ENCODE data around the gene PPP2R3B.

The PPP2R3B gene

DNA sequence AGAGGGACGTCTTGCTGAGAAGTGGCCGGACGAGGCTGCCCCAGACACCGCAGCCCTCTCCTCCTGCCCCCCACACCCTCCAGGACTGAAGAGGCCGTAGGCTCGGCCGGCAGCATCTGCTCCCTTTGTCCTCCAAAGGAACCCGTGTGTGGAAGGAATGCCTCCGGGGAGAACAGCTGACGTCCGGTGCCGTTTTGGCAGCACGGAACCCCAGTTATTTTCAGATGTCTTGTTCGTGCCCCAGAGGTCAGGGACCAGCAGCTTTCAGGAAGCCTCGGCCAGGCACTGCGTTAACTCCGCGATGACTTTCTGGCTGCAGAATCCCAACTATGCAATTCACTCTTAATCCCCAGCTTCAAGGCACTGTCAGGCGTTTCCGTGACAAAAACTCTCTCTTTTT is 10.9 kb upstream of the PPP2R3B start:
- peak; percentile 23 for DNase-seq
- Mint-ChIP-seq H3K9me3 (peaks cover 4% of the 10 kb centered on the region), H3K4me3 (no peak overlapping the region), H3K27ac (no peak overlapping the region), H3K27me3 (ENCODE audit: low read depth, poor library complexity) (peaks cover 7% of the 10 kb centered on the region), H3K4me1 (peaks cover 9% of the 10 kb centered on the region), H3K36me3 (ENCODE audit: low read depth) (peaks cover 4% of the 10 kb centered on the region)
- TF ChIP-seq, protein P1, sequence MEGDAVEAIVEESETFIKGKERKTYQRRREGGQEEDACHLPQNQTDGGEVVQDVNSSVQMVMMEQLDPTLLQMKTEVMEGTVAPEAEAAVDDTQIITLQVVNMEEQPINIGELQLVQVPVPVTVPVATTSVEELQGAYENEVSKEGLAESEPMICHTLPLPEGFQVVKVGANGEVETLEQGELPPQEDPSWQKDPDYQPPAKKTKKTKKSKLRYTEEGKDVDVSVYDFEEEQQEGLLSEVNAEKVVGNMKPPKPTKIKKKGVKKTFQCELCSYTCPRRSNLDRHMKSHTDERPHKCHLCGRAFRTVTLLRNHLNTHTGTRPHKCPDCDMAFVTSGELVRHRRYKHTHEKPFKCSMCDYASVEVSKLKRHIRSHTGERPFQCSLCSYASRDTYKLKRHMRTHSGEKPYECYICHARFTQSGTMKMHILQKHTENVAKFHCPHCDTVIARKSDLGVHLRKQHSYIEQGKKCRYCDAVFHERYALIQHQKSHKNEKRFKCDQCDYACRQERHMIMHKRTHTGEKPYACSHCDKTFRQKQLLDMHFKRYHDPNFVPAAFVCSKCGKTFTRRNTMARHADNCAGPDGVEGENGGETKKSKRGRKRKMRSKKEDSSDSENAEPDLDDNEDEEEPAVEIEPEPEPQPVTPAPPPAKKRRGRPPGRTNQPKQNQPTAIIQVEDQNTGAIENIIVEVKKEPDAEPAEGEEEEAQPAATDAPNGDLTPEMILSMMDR (IDR thresholded peaks at IDR 0.05): no peak

DNA sequence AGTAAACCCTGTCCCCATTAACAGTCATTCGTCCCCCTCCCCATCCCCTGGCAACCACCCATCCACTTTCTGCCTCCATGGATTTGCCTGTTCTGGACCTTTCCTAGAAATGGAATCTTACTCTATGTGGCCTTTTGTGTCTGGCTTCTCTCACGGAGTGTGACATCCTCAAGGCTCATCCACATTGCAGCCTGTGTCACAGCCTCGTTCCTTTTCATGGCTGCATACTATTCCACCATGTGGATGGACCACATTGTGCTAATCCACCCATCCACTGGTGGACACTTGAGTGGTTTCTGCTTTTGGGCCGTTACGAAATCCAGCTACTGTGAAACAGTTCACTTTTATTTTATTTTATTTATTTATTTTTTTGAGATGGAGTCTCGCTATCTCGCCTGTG is 8.1 kb upstream of the PPP2R3B start:
- peak overlapping the region; percentile 64 for H3K27ac Mint-ChIP-seq
- H3K9me3 Mint-ChIP-seq: peaks cover 4% of the 10 kb centered on the region
- TF ChIP-seq, protein P1 (IDR thresholded peaks at IDR 0.05): no peak
- H3K4me3 Mint-ChIP-seq: no peak overlapping the region
- H3K27me3 Mint-ChIP-seq (ENCODE audit: low read depth, poor library complexity): peaks cover 3% of the 10 kb centered on the region
- DNase-seq: no peak
- H3K36me3 Mint-ChIP-seq (ENCODE audit: low read depth): peaks cover 4% of the 10 kb centered on the region
- peaks cover 9% of the 10 kb centered on the region for H3K4me1 Mint-ChIP-seq

DNA sequence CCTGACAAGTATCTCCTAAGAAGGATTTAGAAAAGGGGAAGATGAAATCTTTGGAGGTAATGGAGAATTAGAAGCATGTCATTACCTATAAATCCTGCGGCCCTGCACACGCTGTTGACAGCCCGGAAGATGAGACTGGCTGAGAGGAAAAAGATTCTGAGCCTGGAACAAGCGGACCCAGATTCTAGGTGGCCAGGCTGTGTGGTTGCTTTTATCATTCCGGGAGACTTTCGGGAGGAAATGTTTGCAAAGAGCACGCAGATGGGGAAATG is 5.8 kb upstream of the PPP2R3B start:
- H3K9me3 Mint-ChIP-seq: peaks cover 4% of the 10 kb centered on the region
- H3K27ac Mint-ChIP-seq: no peak overlapping the region
- peaks cover 6% of the 10 kb centered on the region for H3K27me3 Mint-ChIP-seq (ENCODE audit: low read depth, poor library complexity)
- peaks cover 12% of the 10 kb centered on the region for H3K4me1 Mint-ChIP-seq
- no peak for DNase-seq
- no peaks in the 10 kb centered on the region for H3K36me3 Mint-ChIP-seq (ENCODE audit: low read depth)
- H3K4me3 Mint-ChIP-seq: no peak overlapping the region
- TF ChIP-seq, protein P1 (IDR thresholded peaks at IDR 0.05): no peak

DNA sequence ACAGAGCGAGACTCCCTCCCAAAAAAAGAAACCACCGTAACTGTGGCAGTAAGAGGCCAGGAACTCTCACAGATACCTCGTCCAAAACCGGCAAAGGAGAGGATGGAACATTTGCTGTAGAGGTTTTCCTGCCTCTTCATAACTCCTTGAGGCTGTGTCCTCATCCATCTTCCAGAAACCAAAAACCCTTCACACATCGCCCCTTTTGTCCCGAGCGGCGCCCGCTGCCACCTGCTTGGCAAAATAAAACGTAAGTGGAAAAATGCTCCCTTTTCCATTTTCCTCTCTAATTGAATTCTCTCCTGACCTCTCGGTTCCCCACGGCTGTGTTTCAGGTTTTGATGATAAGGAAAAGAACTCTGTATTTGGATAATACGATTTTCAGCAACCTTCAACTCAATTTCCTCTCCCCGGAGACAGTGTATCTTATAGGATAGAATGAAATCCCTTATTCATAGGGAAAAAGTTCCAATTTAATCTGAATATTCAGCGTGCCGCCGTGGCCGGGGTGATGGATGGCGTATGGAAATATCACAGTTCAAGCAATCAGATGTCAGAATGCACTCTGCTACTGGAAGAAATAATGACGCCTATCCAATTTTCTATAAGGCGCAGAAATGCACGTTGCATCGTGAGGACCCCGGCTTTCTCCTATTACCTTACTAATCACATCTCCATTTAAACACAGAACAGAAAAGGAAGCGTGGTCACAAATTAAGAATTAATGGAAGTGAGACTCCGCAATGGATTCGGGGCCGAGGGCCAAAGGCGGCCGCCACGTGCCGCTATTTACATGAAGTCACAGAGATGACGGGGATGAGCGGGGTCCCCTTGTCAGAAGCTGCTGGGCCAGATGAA is 5.2 kb upstream of the PPP2R3B start:
- H3K27me3 Mint-ChIP-seq (ENCODE audit: low read depth, poor library complexity): peaks cover 9% of the 10 kb centered on the region
- H3K4me1 Mint-ChIP-seq: peaks cover 16% of the 10 kb centered on the region
- H3K36me3 Mint-ChIP-seq (ENCODE audit: low read depth): no peaks in the 10 kb centered on the region
- DNase-seq: no peak
- peaks cover 4% of the 10 kb centered on the region for H3K9me3 Mint-ChIP-seq
- no peak overlapping the region for H3K4me3 Mint-ChIP-seq
- no peak overlapping the region for H3K27ac Mint-ChIP-seq
- TF ChIP-seq, protein P1 (IDR thresholded peaks at IDR 0.05): no peak

DNA sequence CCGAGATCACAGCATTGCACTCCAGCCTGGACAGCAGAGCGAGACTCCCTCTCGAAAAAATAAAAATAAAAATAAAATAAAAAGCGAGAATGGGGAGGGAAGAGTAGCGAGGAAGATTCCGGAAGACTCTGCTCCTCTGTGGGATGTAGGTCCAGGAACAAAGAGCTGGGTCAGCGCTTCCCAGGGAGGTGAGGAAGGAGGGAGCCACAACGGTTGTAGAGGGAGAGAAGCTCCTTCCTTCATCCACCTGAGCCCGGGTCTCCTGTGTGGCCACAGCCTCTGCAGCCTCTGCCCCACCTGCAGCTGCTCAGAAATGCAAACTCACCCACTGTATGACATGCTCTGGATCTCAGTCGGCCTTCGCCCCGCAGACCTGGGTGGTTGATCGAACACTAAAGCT is 3.8 kb upstream of the PPP2R3B start:
- no peak for DNase-seq
- TF ChIP-seq, protein P1 (IDR thresholded peaks at IDR 0.05): no peak
- Mint-ChIP-seq H3K27me3 (ENCODE audit: low read depth, poor library complexity) (peaks cover 9% of the 10 kb centered on the region), H3K9me3 (peaks cover 2% of the 10 kb centered on the region), H3K4me1 (peaks cover 17% of the 10 kb centered on the region), H3K27ac (no peak overlapping the region), H3K36me3 (ENCODE audit: low read depth) (no peaks in the 10 kb centered on the region), H3K4me3 (no peak overlapping the region)

DNA sequence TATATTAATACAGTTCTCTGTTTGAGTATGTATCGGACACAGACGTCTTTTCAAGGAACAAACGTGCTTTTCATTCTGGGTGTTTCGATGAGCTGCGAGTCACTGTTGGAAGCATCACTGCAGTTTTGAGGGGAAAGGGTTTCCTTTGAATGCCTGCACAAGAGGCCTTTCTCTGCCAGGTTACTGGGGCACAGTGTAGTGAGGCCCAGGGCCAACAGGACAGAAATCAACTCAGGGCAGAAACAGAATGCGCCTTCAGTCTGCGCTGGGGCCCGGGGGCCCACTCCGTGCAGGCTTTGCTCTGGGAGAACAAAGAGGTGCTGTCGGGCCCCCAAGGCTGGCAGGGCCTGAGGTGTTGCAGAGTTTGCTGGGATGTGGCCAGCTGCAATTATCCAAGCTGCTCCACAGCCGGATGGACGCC is 2.3 kb upstream of the PPP2R3B start:
- no peak for DNase-seq
- Mint-ChIP-seq H3K36me3 (ENCODE audit: low read depth) (peaks cover 5% of the 10 kb centered on the region), H3K9me3 (no peaks in the 10 kb centered on the region), H3K27ac (no peak overlapping the region), H3K4me3 (peak overlapping the region; percentile 74), H3K27me3 (ENCODE audit: low read depth, poor library complexity) (peaks cover 9% of the 10 kb centered on the region), H3K4me1 (peaks cover 21% of the 10 kb centered on the region)
- TF ChIP-seq, protein P1 (IDR thresholded peaks at IDR 0.05): no peak

All from nephron progenitor cell (in vitro differentiated cells).